GM19467 (cell line): Measurements from ENCODE around the gene CACNG1.

Experiments
- ATAC-seq: cut with Tn5 transposase; IDR thresholded peaks from one replicate; pipeline ENCODE4 v1.9.1; 2021; ENCODE audit warnings: mild to moderate bottlenecking, moderate library complexity; ENCODE audit not compliant: unreplicated experiment

Gene CACNG1, protein sequence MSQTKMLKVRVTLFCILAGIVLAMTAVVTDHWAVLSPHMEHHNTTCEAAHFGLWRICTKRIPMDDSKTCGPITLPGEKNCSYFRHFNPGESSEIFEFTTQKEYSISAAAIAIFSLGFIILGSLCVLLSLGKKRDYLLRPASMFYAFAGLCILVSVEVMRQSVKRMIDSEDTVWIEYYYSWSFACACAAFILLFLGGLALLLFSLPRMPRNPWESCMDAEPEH

DNA sequence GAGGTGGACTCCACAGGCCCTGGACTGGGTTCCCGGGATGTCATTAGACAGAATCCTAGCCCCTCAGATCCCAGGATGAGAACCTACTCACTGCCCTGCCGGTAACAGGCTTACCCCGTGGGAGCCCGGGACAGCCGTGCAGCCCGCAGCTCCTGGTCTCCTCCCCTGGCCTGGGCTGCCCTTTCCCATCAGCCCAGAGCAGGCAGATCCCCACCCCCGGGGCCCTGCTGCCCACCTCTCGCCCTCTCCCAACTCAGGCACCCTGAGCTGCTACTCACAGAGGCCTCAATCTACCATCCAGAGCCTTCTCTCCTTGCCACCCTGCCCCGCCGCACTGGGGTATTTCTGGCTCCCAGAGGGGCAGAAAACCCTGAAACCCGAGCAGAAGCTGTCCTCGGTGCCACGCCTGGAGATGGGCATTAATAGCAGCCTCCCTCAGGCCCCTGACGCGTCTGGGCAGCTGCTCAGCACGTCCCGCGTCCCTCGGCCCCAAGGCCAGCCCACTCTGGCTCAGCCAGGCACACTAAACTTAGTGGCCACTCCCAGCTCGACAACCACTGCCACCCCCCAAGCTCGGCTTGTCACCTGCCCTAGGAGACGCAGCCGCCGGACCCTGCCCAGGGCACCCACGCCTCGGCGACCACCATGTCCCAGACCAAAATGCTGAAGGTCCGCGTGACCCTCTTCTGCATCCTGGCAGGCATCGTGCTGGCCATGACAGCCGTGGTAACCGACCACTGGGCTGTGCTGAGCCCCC is at the start of gene CACNG1:
CACNG1 (plus strand) TSS at position 539 of the 757 bp plus-strand sequence; CDS start at position 646, 107 bp downstream.
- no peak for ATAC-seq

DNA sequence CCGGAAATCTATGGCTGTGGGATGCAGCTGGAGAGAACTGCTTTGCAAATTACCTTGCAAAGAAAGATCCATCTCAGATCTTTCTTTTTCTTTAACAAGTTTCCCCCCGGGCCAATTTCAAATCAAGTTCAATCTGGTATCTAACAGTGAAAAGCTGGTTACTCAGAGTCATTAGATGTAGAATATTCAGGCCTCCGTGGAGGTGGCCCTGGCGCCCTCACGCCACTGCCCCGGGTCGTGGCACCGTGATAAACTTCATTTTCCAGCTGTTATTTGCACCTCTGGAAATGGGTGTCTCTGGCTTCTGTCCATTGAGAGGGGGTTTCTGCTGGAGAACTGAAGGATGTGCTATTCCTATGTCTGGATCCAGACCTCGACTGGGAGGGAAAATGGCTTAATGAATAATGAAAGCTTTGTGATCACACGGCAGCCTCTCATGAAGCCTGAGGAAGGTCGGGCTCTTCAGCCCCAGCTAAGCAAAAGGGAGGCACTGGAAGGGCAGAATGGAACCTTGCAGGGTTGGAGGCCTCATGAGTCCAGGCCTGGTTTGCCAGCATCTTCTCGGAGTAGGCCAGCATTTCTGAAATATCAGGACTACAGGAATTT is 49.3 kb upstream of the CACNG1 start:
- ATAC-seq = no peak

DNA sequence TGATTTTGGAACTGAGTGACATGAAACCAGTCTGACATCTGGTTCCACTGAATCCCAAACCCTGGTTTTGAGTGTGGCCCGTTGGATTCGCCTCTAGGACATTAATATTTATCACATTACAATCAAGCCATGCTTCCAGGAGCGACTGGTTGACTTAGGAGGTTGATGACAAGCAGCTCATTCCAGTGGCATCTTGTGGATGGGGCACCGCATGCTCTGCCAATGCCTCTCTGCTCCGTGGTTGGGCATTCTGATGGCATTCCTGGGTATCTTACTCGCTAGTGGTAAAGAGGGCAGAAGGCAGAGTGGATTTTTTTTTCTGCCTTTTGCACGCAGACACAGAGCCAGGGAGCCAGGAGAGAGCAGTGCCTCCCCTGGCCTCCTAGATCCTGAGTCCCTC is 48.4 kb upstream of the CACNG1 start:
- no peak for ATAC-seq

DNA sequence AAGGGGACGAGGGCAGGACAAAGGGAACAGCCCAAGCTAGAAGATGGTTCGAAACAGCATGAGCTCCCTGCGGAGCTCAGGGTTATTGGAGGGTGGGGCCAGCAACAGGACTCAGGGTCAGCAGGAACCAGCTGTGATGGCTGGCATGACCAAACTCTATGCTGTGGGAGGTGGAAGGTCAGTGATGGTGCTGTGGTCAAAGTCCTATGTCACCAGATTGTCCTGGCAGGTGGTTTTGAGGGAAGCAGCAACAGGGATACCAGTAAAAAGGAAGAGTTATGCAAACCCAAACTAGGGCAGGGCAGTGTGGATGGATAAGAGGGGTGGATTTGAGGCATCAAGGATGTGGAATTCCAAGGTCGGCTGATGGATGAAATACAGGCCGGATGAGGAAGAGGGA is 47.4 kb upstream of the CACNG1 start:
- ATAC-seq = no peak

DNA sequence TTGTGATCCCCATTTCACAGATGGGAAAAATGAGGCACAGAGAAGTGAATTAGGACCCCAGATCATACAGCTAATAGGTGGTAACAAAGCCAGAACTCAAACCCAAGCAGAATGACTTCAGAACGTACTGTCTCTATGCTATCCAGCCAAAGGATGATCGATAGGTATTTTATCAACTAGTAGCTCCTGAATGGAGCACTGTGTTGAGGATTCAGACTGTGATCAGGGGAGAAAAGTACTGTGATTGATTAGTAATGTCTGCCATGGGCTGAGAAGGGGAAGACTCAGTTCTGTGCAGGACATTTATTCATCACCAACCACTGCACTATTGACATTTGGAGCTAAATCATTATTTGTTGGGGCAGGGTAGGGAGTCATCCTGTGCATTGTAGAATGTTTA is 41.1 kb upstream of the CACNG1 start:
- ATAC-seq = no peak

DNA sequence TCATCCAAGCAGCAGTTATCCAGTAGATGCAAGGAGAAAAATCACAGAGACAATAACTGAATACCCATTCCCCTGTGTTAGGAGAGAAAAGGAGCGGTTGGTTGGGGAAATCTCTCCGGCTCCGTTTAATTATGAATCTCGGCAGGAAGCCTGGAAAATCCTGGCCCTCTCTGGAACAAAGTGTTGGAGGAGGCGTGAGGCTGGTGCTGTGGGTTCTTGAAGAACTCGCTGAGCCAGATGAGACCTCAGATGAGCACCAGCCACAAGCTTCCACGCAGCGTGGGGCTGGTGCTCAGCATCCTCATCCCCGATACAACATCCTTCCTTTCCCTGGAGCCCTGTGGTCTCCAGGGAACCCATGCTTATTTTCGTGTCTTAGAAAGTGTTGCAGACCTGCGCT is 40.2 kb upstream of the CACNG1 start:
- no peak for ATAC-seq

DNA sequence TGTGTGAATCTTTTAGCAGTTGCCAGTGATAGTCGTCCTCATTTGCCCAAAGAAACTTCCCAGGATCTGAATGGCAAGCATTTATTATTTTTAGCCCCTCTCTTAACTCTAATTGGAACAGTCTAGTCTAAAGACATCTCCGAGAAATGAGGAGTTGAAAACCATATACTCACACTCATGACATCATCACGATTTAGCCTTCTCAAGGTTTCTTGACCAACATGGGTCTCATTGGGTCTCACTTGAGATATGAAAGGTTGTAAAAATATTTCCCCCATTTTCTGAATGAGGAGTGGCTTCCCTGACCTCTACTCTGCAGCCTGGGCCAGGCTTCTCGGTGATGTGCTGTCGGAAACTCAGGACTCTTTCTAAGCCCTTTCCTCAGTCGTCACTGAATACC is 37.1 kb upstream of the CACNG1 start:
- ATAC-seq = no peak

DNA sequence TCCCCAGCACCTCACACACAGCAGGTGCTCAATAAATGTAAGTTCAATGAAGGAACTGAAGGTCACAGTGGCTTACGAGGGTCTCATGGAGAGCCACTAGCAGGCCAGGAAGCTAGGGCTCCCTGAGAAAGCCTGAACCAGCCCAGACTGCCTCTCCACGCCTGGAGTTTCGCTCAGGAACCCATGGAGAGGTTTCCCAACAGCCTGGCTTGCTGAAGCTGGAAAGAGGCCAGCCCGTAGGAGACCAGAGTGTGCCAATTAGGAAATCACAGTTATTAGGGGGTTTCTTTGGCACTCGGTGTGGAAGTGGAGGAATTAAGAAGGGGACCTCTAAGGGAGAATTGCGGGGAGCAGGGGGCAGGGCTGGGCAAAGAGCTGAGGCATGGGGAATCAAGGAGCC is 36.3 kb upstream of the CACNG1 start:
- ATAC-seq = no peak

DNA sequence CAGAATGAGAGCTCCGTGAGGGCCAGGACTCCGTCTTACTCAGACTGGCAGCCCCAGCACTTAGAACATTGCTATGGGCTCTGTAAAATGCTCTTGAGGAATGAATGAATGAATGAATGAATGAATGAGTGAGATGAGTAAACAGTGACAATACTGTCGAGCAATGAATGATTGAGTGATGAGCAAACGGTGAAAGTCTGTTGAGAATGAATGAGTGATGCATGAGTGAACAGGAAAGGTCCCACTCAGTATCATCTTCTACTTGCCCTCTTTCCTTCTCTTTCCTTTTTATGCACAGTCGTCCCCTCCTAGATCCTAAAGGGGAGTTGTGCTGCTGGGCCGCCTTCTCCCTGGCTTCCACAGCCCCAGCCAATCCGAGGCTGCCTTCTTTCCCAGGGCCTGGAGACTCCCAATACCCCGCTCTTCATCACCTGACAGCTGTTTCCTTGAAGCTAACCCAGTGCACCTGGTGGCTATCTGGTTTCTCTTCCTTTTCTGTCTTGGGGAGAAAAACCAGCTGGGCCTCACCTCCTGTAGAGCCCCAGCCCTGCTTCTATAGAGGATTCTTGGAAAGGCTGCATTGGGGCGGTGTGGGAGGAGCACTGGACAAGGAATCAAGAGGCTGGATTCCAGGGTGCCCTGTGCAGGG is 32.7 kb upstream of the CACNG1 start:
- ATAC-seq = no peak

DNA sequence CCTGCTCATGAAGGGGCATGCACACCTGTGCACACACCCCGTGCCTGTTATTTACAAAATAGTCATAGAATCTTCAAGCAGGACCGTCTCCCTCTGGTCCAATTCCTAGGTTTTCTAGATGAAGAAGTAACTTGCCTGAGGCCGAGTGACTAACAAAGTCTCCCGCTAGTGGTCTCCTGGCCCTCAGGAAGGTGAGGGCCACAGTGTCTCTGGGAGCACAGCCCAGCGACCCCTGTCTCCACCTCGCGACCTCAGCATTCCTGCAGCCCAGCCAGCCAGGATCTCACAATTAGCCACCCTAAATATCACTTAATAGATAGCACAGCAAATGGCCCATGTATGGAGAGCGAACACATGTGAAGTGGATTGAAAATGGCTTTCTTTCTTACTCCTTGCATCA is 30.5 kb upstream of the CACNG1 start:
- no peak for ATAC-seq

DNA sequence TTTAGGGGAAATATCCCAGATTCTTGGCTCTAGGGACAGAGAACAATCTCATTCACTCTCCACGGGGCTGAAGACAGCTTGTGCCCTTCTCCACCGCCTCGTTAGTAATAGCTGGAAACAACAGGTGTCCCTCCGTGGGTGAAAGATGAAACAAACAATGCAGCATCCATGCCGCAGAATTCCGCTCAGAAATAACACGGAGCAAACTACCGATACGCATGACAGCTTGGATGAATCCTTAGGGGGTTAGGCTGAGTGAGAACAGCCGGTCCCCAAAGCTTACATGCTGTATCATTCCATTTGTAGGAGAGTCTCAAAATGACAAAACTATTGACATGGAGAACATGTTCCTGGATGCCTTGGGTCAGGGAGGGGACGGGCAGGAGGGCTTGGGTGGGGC is 29.4 kb upstream of the CACNG1 start:
- ATAC-seq = no peak

DNA sequence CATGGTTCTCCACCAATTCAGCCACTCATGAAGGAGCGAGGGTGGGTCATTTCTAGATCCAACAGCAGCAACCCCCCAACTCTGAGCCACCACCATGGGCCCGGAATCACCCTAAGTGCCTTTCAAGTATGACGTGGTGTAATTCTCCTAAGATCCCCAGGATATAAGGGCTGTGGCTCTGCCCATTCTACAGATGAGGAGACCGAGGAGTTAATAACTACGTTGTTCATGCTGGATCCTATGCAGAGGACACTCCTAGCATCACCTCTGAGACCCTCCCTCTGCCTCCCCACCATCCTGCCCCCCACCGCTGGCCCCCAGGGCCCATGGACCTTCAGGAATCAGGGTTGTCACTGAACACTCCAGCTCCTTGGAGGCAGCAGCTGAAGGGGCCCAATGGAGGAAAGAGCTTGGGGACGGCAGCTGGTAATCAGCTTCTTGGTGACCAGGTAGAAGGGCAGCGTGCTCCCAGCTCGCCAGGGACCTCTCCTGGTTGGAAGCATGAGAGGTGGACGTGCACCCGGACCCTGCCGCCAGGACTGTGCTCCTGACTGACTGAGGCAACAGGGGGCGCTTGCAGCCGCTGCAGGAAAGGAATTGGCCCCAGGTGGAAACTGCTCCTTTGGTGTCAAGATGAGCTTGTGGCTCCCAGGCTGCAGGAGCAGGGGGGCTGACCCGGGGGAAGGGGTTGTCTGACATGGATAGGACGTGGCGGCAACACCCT is 28.2 kb upstream of the CACNG1 start:
- ATAC-seq = no peak

DNA sequence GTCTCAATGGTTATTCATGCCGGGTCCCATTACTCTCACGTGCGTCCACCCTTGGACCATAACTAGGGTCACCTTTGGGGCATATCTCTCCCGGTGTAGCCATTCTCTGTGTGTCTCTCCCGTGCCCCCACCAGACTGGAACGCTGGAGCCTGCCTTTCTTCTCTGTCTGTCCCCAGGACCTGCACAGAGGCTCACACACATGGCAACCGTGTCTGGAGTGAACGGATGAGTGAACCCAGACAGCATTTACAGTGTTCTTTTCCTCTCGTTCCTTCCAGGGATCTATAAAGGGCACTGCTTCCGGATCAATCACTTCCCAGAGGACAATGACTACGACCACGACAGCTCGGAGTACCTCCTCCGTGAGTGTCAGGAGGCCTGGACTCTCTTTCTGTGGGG is 26.4 kb upstream of the CACNG1 start:
- ATAC-seq = no peak

DNA sequence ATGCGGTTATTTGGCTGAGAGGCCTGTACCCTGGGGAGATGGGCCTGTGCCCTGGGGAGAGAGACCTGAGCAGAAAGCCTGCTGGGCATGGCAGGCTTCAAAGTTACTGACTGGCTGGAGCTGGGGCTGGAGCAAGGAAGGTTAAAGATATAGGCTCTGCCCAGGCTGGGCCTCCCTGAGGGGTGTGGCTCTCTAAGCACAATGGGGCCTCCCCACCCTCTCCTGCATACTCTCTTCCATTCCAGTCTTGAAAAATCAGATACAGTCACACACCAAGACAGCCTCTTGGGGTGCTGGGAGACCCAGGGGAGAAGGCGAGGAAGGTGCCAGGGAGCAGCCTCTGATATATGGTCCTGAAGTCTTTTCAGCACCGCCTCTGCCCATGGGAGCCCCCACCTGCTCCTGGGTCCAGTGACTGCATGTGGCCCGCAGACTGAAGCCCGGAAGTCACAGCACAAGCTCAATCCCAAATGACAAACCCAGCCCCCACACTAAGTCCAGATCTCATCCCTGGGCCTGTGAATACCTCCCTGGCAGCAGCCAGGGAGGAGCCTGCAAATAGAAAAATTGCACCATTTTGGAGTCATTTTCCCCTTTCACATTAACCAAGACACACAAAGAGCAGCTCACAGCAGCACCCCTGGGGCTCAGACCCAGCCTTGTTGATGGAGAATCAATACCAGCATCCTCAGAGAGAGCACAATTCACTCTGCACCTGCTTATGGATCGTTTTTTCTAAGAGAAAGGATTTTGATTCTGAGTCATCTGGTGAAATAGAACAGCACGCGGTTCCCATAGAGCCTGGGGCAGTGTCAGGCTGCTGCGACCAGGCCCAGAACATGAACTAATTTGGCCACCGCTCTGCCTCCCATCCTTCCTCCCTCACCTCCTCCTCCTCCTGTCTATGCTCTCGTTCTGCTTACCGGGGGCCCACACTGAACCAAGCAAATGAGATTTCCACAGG is 25.6 kb upstream of the CACNG1 start:
- ATAC-seq = no peak

DNA sequence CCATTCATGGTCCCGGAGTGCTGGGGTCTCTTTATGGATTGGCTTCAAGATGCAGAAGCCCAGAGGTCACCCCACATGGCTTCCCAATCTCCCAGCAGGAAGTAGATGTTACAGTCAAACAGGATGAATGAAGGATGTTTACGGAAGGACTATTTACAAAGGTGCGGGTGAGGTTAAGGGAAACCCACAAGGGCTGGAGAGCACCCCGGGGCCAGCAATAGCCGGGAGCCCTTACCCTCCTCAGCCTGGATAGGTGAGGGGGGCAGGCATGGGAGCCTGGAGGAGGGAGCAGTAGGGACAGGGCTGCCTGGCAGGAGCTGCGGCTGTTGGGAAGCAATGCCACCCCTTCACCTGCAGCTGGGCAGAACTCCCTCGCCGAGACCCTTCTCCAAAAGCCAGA is 24.5 kb upstream of the CACNG1 start:
- ATAC-seq = no peak

DNA sequence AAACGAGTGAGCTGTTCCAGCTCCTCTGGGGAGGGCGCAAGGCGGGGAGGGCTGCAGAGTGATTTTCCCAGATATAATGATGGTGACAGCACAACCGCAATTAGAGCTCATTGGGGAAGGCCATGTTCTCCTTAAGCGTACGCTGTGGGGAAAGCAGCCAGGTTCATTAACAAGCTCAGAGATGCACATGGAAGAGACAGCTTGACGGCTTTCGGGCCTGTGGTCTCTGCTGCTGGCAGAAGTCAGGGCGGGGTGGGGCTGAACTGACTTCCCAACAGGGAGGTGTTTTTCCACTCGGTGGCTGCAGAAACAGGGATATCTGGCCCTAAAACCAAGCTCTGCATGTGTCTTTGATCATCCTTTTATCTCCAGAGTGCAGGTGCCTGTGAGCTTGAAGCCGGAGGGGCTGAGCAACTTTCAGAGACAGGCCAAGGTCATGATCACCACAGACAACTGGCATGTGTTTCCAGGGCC is 24.0 kb upstream of the CACNG1 start:
- ATAC-seq = no peak

DNA sequence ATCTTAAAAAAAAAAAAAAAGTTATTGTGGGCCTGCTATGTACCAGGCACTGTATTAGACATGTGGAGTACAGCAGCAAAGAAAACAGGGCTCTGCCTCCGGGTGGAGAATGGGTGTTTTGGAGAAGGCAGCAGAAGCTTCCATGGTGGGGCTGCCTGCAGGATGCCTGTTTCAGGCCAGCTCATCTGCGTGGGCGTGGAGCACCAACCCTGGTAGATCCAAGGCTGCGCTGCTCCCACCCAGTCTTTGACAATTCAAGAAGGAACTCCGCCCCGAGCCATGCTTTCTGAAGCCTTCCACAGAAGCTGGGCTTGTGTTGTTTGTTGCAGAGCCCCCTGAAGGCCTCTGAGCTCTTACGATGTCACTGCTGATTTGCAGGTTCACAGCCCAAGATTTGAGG is 23.2 kb upstream of the CACNG1 start:
- no peak for ATAC-seq

DNA sequence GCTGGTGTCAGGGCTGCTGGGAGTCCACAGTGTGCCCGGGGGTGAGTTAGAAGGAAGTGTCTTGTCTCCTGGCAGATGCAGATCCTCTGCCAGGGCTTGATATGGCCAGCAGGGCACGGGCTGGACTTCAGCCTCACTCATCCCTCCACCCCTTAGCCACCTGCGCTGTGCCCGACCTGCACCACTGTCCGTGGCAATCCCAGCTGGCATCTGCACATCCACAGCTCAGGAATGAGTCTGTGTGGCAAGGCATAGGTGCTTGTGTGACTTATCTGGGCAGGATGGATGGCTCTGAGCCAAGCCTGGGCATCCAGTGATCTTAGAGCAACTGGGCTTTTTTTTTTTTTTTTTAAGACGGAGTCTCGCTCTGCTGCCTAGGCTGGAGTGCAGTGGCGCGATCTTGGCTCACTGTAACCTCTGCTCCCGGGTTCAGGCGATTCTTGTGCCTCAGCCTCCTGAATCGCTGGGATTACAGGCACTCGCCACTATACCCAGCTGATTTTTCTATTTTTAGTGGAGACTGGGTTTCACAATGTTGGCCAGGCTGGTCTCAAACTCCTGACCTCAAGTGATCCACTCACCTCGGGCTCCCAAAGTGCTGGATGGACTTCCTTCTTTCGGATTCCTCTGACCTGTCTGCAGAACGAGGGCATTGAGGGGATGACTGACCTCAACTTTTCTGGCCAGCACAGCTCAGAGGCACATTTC is 22.5 kb upstream of the CACNG1 start:
- no peak for ATAC-seq

DNA sequence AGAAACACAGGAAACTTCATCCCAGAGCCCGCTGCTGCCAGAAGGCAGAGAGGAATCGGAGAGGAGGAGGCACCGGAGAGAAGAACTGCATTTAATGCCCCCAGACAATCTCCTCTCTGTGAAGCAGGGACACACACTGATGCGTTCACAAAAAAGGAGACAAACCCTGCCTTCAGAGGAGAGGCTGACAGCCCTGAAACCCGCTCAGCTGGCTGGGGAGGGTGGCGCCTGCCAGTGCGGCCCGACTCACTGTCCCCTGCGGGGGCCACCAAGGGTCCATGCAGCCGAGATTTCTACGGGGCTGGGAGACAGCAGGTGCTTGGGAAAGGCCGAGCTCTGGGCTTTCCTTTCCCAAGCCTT is 21.9 kb upstream of the CACNG1 start:
- no peak for ATAC-seq
